Prostate gland (tissue), 2 donors: ENCODE measurements around the gene ADGRG7. TPM values are rescaled to one million over a fixed set of nuclear protein-coding genes. Genes with fewer than 3 reads are reported as not detected.

Source experiments
- DNase-seq: peaks from one replicate; pipeline ENCODE4 v3.0.0-alpha.2; 2019; ENCODE audit warnings: low spot score
- H3K27ac ChIP-seq, 2 donors: fragments of 200-600 bp; sonication (generic); 2 replicates each; pipeline ENCODE4 v1.5.1; 2017 to 2019
- H3K27me3 ChIP-seq: fragments of 200-600 bp; sonication (generic); replicated peaks from 2 replicates; pipeline ENCODE4 v1.5.1; 2019; ENCODE audit not compliant: insufficient read depth
- H3K36me3 ChIP-seq, 2 donors: fragments of 200-600 bp; sonication (generic); 1 replicate in 1 of 2; 2 replicates in 1 of 2; pipeline versions ENCODE4 v1.5.1 to v1.8.1; 2017 to 2019
- H3K4me1 ChIP-seq: fragments of 200-600 bp; sonication (generic); replicated peaks from 2 replicates; pipeline ENCODE4 v1.5.1; 2019
- H3K4me3 ChIP-seq, 2 donors: fragments of 200-600 bp; sonication (generic); 2 replicates each; pipeline ENCODE4 v1.5.1; 2017 to 2019
- H3K9me3 ChIP-seq: fragments of 200-600 bp; sonication (generic); 2 replicates; pipeline ENCODE4 v1.5.1; 2017
- CTCF ChIP-seq, 4 experiments: fragments of 200-600 bp in 2 of 4; fragments of 450-650 bp in 2 of 4; sonication (generic) in 2 of 4; IDR thresholded peaks; 1 replicate in 3 of 4; 2 replicates in 1 of 4; pipeline ENCODE4 v1.5.1; 2016 to 2019; ENCODE audit warnings: antibody characterized with exemption in 4 of 4, mild to moderate bottlenecking in 2 of 4, moderate library complexity in 2 of 4
- POLR2A ChIP-seq: fragments of 450-650 bp; IDR thresholded peaks from one replicate; pipeline ENCODE4 v1.6.1; 2016; ENCODE audit warnings: antibody characterized with exemption, mild to moderate bottlenecking
- POLR2AphosphoS5 ChIP-seq: sonication (generic); formaldehyde crosslinking; IDR thresholded peaks from one replicate; pipeline ENCODE4 v1.6.1; 2017; ENCODE audit warnings: antibody characterized with exemption
- WGBS: methylation state at CpG from one replicate; pipeline ENCODE4 v1.1.5; 2018; 5-methylcytosine and 5-hydroxymethylcytosine counted together
- intact Hi-C: fragments of 100-400 bp; cut with DNase I; formaldehyde crosslinking; loops from one replicate; pipeline ENCODE4 v1.14.2; 2022
- total RNA-seq, 2 donors: library from RNA; depleted of rRNA; stranded (reverse); fragments of >200 nt; gene quantifications; one replicate each; pipeline ENCODE4 v1.1.0, GENCODE V29; 2016

The ADGRG7 gene
- total RNA-seq = under 1 TPM in 1 of 2 donors, not detected in 1; 0.68 TPM

GRCh38 chr3:100609305-100609704 lies at the start of gene ADGRG7:
Gene ADGRG7 (plus strand): TSS chr3:100609601. CDS start chr3:100609857, 256 bp downstream.
- H3K27ac ChIP-seq = no peak within 1 kb of the TSS

GRCh38 chr3:100560426-100560825 lies 49.0 kb upstream of the ADGRG7 start:
- Histone ChIP-seq H3K27ac (no peak overlapping the region), H3K27me3 (no peaks in the 10 kb centered on the region), H3K4me1 (no peaks in the 10 kb centered on the region), H3K9me3 (no peaks in the 10 kb centered on the region), H3K4me3 (no peak overlapping the region), H3K36me3 (no peaks in the 10 kb centered on the region)
- no peak for DNase-seq
- WGBS = 45% methylated on average over 4 of the region's 4 CpGs
- TF ChIP-seq POLR2A = no peak
- TF ChIP-seq CTCF (IDR thresholded peaks at IDR 0.05) = no peak
- TF ChIP-seq POLR2AphosphoS5 = no peak
- intact Hi-C loops = no loop called here

More at GRCh38 chr3:100609305-100609704, at the start of gene ADGRG7:
- Histone ChIP-seq H3K36me3 (no peaks in the 10 kb centered on the region), H3K9me3 (no peaks in the 10 kb centered on the region), H3K4me3 (no peak within 1 kb of the TSS), H3K4me1 (no peaks in the 10 kb centered on the region), H3K27me3 (no peaks in the 10 kb centered on the region)
- no peak for DNase-seq
- WGBS = 88% methylated on average over 2 of the region's 2 CpGs
- no peak for TF ChIP-seq POLR2A
- no peak for TF ChIP-seq CTCF (IDR thresholded peaks at IDR 0.05)
- intact Hi-C loops = no loop called here

GRCh38 chr3:100561459-100562158 lies 47.8 kb upstream of the ADGRG7 start:
- Histone ChIP-seq H3K36me3 (no peaks in the 10 kb centered on the region), H3K4me3 (no peak overlapping the region), H3K27me3 (no peaks in the 10 kb centered on the region), H3K4me1 (no peaks in the 10 kb centered on the region), H3K27ac (peak overlapping the region; percentile 1 to 15), H3K9me3 (no peaks in the 10 kb centered on the region)
- DNase-seq = no peak
- intact Hi-C loops = no loop called here
- no peak for TF ChIP-seq POLR2A
- no peak for TF ChIP-seq POLR2AphosphoS5
- whole genome bisulfite sequencing = 39% methylated on average over 7 of the region's 7 CpGs

- DNase-seq = no peak
- intact Hi-C loops = no loop called here
- Histone ChIP-seq H3K27ac (peak overlapping the region in 1 of 2 donors; percentile 1), H3K36me3 (no peaks in the 10 kb centered on the region), H3K9me3 (no peaks in the 10 kb centered on the region), H3K27me3 (no peaks in the 10 kb centered on the region), H3K4me3 (no peak overlapping the region), H3K4me1 (no peaks in the 10 kb centered on the region)
- TF ChIP-seq POLR2AphosphoS5 = no peak
- no peak for TF ChIP-seq POLR2A
- no peak for TF ChIP-seq CTCF (IDR thresholded peaks at IDR 0.05)
- WGBS = 42% methylated on average over 4 of the region's 4 CpGs
These were observed 47.1 kb upstream of the ADGRG7 start for GRCh38 chr3:100562224-100562857.

- H3K9me3 ChIP-seq = no peaks in the 10 kb centered on the region
- intact Hi-C loops = no loop called here
- no peak overlapping the region for H3K27ac ChIP-seq
- 74% methylated on average over 1 of the region's 1 CpG for WGBS
- no peaks in the 10 kb centered on the region for H3K36me3 ChIP-seq
- DNase-seq = no peak
- no peak overlapping the region for H3K4me3 ChIP-seq
- H3K27me3 ChIP-seq = no peaks in the 10 kb centered on the region
- no peaks in the 10 kb centered on the region for H3K4me1 ChIP-seq
- no peak for TF ChIP-seq POLR2A
- TF ChIP-seq CTCF (IDR thresholded peaks at IDR 0.05) = no peak
- TF ChIP-seq POLR2AphosphoS5 = no peak
These were observed 46.2 kb upstream of the ADGRG7 start for GRCh38 chr3:100563228-100563627.
